Activated CD4-positive, alpha-beta T cell treated with anti-CD3 and anti-CD28 coated beads, Interleukin-2, amount 10 ng/mL, durations not matched to agents 7 days and 5 days (primary cell): Measurements from ENCODE around the gene SMIM13. TPM values are rescaled to one million over a fixed set of nuclear protein-coding genes. Genes with fewer than 3 reads are reported as not detected.

Experiments used
- CTCF ChIA-PET: fragments of 350-600 bp; sonication (Branson Sonifier 250); formaldehyde crosslinking; loops from one replicate; lab custom pipeline; 2021; ENCODE audit warnings: antibody characterized with exemption; lab: Charles Lee
- POLR2A ChIA-PET: fragments of 350-600 bp; sonication (Branson Sonifier 250); formaldehyde crosslinking; loops from one replicate; lab custom pipeline; 2021; ENCODE audit warnings: antibody characterized with exemption; lab: Charles Lee
- DNase-seq: peaks from one replicate; pipeline ENCODE4 v3.0.0-alpha.2; 2020
- H3K27ac Mint-ChIP-seq: one replicate; pipeline ENCODE4 v1.8.0; 2021; ENCODE audit warnings: mild to moderate bottlenecking, moderate library complexity, mixed read lengths
- H3K27me3 Mint-ChIP-seq: one replicate; pipeline ENCODE4 v1.8.0; 2021; ENCODE audit warnings: mixed read lengths
- H3K36me3 Mint-ChIP-seq: one replicate; pipeline ENCODE4 v1.8.0; 2021; ENCODE audit warnings: low read depth, mixed read lengths
- H3K4me1 Mint-ChIP-seq: one replicate; pipeline ENCODE4 v1.8.0; 2021; ENCODE audit warnings: mixed read lengths
- H3K4me3 Mint-ChIP-seq: one replicate; pipeline ENCODE4 v1.8.0; 2021; ENCODE audit warnings: mild to moderate bottlenecking, moderate library complexity, mixed read lengths
- H3K9me3 Mint-ChIP-seq: one replicate; pipeline ENCODE4 v1.8.0; 2021; ENCODE audit warnings: mixed read lengths
- total RNA-seq, 2 experiments: library from RNA; stranded (reverse); gene quantifications; one replicate each; pipeline ENCODE4 v1.2.3, GENCODE V29; 2021

The SMIM13 gene
- total RNA-seq, 2 experiments from 2014 or later: 7.9 to 9.2 TPM

- ChIA-PET CTCF (interaction anchor here (1.2 kb wide), 1 partner anchor 345 kb away, joined by 3 read pairs; no protein-coding TSS in a partner anchor), POLR2A (interaction anchor here (0.6 kb wide), 1 partner anchor 173 kb away, joined by 7 read pairs; no protein-coding TSS in a partner anchor)
- H3K9me3 Mint-ChIP-seq: no peaks in the 10 kb centered on the region
- no peaks in the 10 kb centered on the region for H3K36me3 Mint-ChIP-seq
- DNase-seq: no peak
- peaks cover 9% of the 10 kb centered on the region for H3K4me1 Mint-ChIP-seq
- no peak overlapping the region for H3K27ac Mint-ChIP-seq
- H3K4me3 Mint-ChIP-seq: no peak overlapping the region
- no peaks in the 10 kb centered on the region for H3K27me3 Mint-ChIP-seq
These were observed 55.9 kb downstream of the SMIM13 start for GRCh38 chr6:11149551-11149950.

DNA sequence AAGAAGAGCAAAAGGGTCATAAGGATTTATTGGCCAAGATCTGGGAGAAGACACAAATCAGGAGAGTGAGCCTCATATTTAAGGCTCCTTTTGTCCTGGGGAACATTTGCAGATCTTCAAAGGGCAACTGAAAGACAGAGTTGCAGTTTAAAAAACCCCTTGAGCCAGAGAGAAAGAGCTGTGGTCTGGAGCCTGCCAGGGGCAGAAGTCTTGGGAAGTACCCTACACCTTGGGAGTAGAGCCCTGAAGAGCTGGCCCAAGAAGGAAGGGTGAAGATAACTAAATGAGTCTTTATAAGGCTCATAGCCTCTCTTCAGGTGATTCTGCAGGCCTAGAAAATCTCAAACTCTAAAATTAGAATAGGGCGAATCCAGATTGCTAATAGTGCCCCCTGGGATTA, 57.9 kb downstream of the SMIM13 start:
- H3K27ac Mint-ChIP-seq: no peak overlapping the region
- no peaks in the 10 kb centered on the region for H3K36me3 Mint-ChIP-seq
- H3K27me3 Mint-ChIP-seq: peaks cover 4% of the 10 kb centered on the region
- no peaks in the 10 kb centered on the region for H3K9me3 Mint-ChIP-seq
- ChIA-PET CTCF (interaction anchor here (0.7 to 1.3 kb wide), 2 partner anchors 347 to 427 kb away, joined by 3 read pairs; no protein-coding TSS in a partner anchor), POLR2A (no interaction called here)
- peaks cover 11% of the 10 kb centered on the region for H3K4me1 Mint-ChIP-seq
- H3K4me3 Mint-ChIP-seq: no peak overlapping the region
- no peak for DNase-seq

- H3K27ac Mint-ChIP-seq: no peak overlapping the region
- peaks cover 11% of the 10 kb centered on the region for H3K4me1 Mint-ChIP-seq
- ChIA-PET CTCF (interaction anchor here (1.3 kb wide), 1 partner anchor 345 kb away, joined by 3 read pairs; no protein-coding TSS in a partner anchor), POLR2A (no interaction called here)
- no peaks in the 10 kb centered on the region for H3K36me3 Mint-ChIP-seq
- H3K9me3 Mint-ChIP-seq: no peaks in the 10 kb centered on the region
- peaks cover 6% of the 10 kb centered on the region for H3K27me3 Mint-ChIP-seq
- H3K4me3 Mint-ChIP-seq: no peak overlapping the region
- no peak for DNase-seq
These were observed 58.9 kb downstream of the SMIM13 start for GRCh38 chr6:11152581-11152980.

- peak overlapping the region; percentile 15 for H3K27ac Mint-ChIP-seq
- H3K9me3 Mint-ChIP-seq: no peaks in the 10 kb centered on the region
- H3K36me3 Mint-ChIP-seq: no peaks in the 10 kb centered on the region
- peaks cover 11% of the 10 kb centered on the region for H3K4me1 Mint-ChIP-seq
- H3K27me3 Mint-ChIP-seq: peaks cover 6% of the 10 kb centered on the region
- no peak for DNase-seq
- POLR2A ChIA-PET: no interaction called here
- peak overlapping the region; percentile 62 for H3K4me3 Mint-ChIP-seq
- CTCF ChIA-PET: no interaction called here
These were observed 59.8 kb downstream of the SMIM13 start for GRCh38 chr6:11153447-11153846.

DNA sequence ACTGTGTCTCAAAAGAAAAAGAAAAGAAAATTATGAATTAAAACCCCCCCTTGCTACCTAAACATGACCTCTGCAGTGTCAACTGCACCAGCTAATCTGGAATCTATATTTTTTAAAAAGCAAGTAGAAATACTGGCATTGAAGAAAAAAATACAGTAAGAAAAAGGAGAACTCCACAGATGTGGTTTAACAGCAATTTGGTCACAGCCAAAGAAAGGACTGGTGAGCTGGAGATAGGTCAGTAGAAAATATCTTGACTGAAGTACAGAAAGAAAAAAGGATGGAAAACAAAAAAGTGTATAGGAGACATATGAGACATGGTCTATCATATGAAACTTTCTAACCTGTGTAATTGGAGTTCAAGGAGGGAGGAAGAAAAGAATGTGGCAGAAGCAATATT, 62.0 kb downstream of the SMIM13 start:
- no peaks in the 10 kb centered on the region for H3K9me3 Mint-ChIP-seq
- peaks cover 11% of the 10 kb centered on the region for H3K4me1 Mint-ChIP-seq
- H3K4me3 Mint-ChIP-seq: no peak overlapping the region
- H3K27ac Mint-ChIP-seq: no peak overlapping the region
- ChIA-PET CTCF (interaction anchor here (1.9 kb wide), 1 partner anchor 11 kb away, joined by 6 read pairs; no protein-coding TSS in a partner anchor), POLR2A (no interaction called here)
- DNase-seq: no peak
- H3K27me3 Mint-ChIP-seq: peaks cover 11% of the 10 kb centered on the region
- H3K36me3 Mint-ChIP-seq: no peaks in the 10 kb centered on the region

DNA sequence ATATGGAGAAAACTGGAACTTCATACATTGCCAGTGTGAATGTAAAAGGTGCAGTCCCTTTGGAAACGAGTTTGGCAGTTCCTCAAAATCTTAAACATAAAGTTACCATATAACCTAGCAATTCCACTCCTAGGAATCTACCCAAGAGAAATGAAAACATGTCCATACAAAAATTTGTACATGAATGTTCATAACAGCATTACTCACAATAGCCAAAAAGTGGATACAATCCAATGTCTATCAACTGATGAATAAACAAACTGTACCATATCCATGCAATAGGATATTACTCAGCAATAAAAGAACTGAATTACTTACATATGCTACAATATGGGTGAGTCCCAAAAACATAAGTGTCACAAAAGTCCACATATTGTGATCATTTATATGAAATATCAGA, 66.6 kb downstream of the SMIM13 start:
- Mint-ChIP-seq H3K4me3 (no peak overlapping the region), H3K9me3 (no peaks in the 10 kb centered on the region), H3K27ac (no peak overlapping the region), H3K4me1 (peaks cover 14% of the 10 kb centered on the region), H3K27me3 (peaks cover 15% of the 10 kb centered on the region), H3K36me3 (no peaks in the 10 kb centered on the region)
- no peak for DNase-seq
- CTCF ChIA-PET: interaction anchor here (0.6 kb wide), 1 partner anchor 15 kb away, joined by 4 read pairs; no protein-coding TSS in a partner anchor
- POLR2A ChIA-PET: no interaction called here

GRCh38 chr6:11161031-11161956, 67.7 kb downstream of the SMIM13 start:
- Mint-ChIP-seq H3K27me3 (peaks cover 11% of the 10 kb centered on the region), H3K4me1 (peaks cover 21% of the 10 kb centered on the region), H3K9me3 (no peaks in the 10 kb centered on the region), H3K4me3 (no peak overlapping the region), H3K27ac (no peak overlapping the region), H3K36me3 (no peaks in the 10 kb centered on the region)
- no peak for DNase-seq
- ChIA-PET CTCF (interaction anchor here (0.6 to 1.5 kb wide), 2 partner anchors 334 to 393 kb away, joined by 3 to 4 read pairs; no protein-coding TSS in a partner anchor), POLR2A (no interaction called here)

- no peaks in the 10 kb centered on the region for H3K9me3 Mint-ChIP-seq
- H3K27ac Mint-ChIP-seq: no peak overlapping the region
- peaks cover 10% of the 10 kb centered on the region for H3K27me3 Mint-ChIP-seq
- DNase-seq: no peak
- no peaks in the 10 kb centered on the region for H3K36me3 Mint-ChIP-seq
- CTCF ChIA-PET: interaction anchor here (0.6 to 1.5 kb wide), 2 partner anchors 333 to 392 kb away, joined by 3 to 4 read pairs; no protein-coding TSS in a partner anchor
- POLR2A ChIA-PET: no interaction called here
- peaks cover 21% of the 10 kb centered on the region for H3K4me1 Mint-ChIP-seq
- no peak overlapping the region for H3K4me3 Mint-ChIP-seq
These were observed 68.6 kb downstream of the SMIM13 start for GRCh38 chr6:11162262-11162661.

GRCh38 chr6:11163932-11164331, 70.3 kb downstream of the SMIM13 start:
- Mint-ChIP-seq H3K9me3 (no peaks in the 10 kb centered on the region), H3K36me3 (no peaks in the 10 kb centered on the region), H3K27ac (no peak overlapping the region), H3K4me1 (peaks cover 21% of the 10 kb centered on the region), H3K4me3 (no peak overlapping the region), H3K27me3 (peaks cover 10% of the 10 kb centered on the region)
- ChIA-PET CTCF (no interaction called here), POLR2A (no interaction called here)
- DNase-seq: peak; percentile 9

- H3K4me1 Mint-ChIP-seq: peaks cover 21% of the 10 kb centered on the region
- peaks cover 7% of the 10 kb centered on the region for H3K27me3 Mint-ChIP-seq
- H3K36me3 Mint-ChIP-seq: no peaks in the 10 kb centered on the region
- H3K4me3 Mint-ChIP-seq: no peak overlapping the region
- no peak for DNase-seq
- POLR2A ChIA-PET: interaction anchor here (0.6 kb wide), 1 partner anchor 59 kb away, joined by 3 read pairs; no protein-coding TSS in a partner anchor
- no peaks in the 10 kb centered on the region for H3K9me3 Mint-ChIP-seq
- H3K27ac Mint-ChIP-seq: peak overlapping the region; percentile 60
- CTCF ChIA-PET: interaction anchor here (0.9 kb wide), 1 partner anchor 10 kb away, joined by 3 read pairs; no protein-coding TSS in a partner anchor
These were observed 71.3 kb downstream of the SMIM13 start for GRCh38 chr6:11164717-11165646.

DNA sequence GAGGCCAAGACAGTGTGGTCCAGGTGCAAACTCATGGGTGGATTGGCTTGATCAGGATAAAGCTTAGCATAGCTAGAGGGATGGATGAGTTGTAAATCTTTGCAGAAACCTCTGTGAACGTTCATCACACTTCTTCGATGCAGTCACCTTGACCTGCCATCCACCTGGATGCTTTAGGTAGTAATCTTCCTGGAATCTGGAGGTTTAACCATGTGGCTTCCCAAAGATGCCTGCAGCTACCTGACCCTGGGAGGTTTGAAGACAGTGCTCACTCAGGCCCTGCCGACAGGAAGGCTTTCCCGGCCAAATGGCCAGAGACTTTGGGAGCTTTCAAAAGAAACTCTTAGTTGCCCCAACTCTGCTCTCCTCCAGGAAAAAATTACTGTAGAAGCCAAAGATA, 73.3 kb downstream of the SMIM13 start:
- ChIA-PET POLR2A (no interaction called here), CTCF (interaction anchor here (0.6 to 1.3 kb wide), 5 partner anchors 9 to 249 kb away, joined by 3 to 4 read pairs (median 3); no protein-coding TSS in a partner anchor)
- Mint-ChIP-seq H3K9me3 (no peaks in the 10 kb centered on the region), H3K36me3 (no peaks in the 10 kb centered on the region), H3K27ac (no peak overlapping the region), H3K4me1 (peaks cover 24% of the 10 kb centered on the region), H3K27me3 (no peaks in the 10 kb centered on the region), H3K4me3 (no peak overlapping the region)
- no peak for DNase-seq

- no peak for DNase-seq
- Mint-ChIP-seq H3K4me1 (peaks cover 34% of the 10 kb centered on the region), H3K9me3 (no peaks in the 10 kb centered on the region), H3K4me3 (no peak overlapping the region), H3K27me3 (no peaks in the 10 kb centered on the region), H3K36me3 (no peaks in the 10 kb centered on the region), H3K27ac (no peak overlapping the region)
- POLR2A ChIA-PET: no interaction called here
- CTCF ChIA-PET: interaction anchor here (0.8 kb wide), 1 partner anchor 317 kb away, joined by 3 read pairs; no protein-coding TSS in a partner anchor
These were observed 74.5 kb downstream of the SMIM13 start for GRCh38 chr6:11168091-11168635.
